Effector memory CD4-positive, alpha-beta T cell (primary cell): ENCODE data around the gene CYP27B1.

Source experiments
- DNase-seq, 3 donors: peaks; one replicate each; pipeline ENCODE4 v3.0.0-alpha.2; 2020
- H3K27ac ChIP-seq: 2 replicates; pipeline ENCODE4 v1.7.0; 2013; ENCODE audit warnings: mild to moderate bottlenecking, low read length, moderate library complexity; ENCODE audit not compliant: insufficient read depth, poor library complexity, severe bottlenecking
- H3K27me3 ChIP-seq: replicated peaks from 2 replicates; pipeline ENCODE4 v1.7.0; 2013; ENCODE audit warnings: mild to moderate bottlenecking, low read length; ENCODE audit not compliant: insufficient read depth, control insufficient read depth, poor library complexity, severe bottlenecking
- H3K36me3 ChIP-seq: 2 replicates; pipeline ENCODE4 v1.7.0; 2013; ENCODE audit warnings: mild to moderate bottlenecking, low read length, moderate library complexity; ENCODE audit not compliant: control insufficient read depth, insufficient read depth
- H3K4me1 ChIP-seq: 2 replicates; pipeline ENCODE4 v1.7.0; 2013; ENCODE audit warnings: low read length, mild to moderate bottlenecking; ENCODE audit not compliant: control insufficient read depth, insufficient read depth, poor library complexity, severe bottlenecking
- H3K4me3 ChIP-seq: 2 replicates; pipeline ENCODE4 v1.7.0; 2013; ENCODE audit warnings: low read length, low read depth, mild to moderate bottlenecking; ENCODE audit not compliant: insufficient read depth, poor library complexity, severe bottlenecking
- H3K9me3 ChIP-seq: 2 replicates; pipeline ENCODE4 v1.7.0; 2013; ENCODE audit warnings: mild to moderate bottlenecking, low read length, moderate library complexity; ENCODE audit not compliant: control insufficient read depth

CYP27B1 gene

GRCh38 chr12:57767876-57768275 lies 998 bp upstream of the CYP27B1 start:
- Histone ChIP-seq H3K36me3 (peaks cover 3% of the 10 kb centered on the region), H3K4me1 (peaks cover 31% of the 10 kb centered on the region)

DNA sequence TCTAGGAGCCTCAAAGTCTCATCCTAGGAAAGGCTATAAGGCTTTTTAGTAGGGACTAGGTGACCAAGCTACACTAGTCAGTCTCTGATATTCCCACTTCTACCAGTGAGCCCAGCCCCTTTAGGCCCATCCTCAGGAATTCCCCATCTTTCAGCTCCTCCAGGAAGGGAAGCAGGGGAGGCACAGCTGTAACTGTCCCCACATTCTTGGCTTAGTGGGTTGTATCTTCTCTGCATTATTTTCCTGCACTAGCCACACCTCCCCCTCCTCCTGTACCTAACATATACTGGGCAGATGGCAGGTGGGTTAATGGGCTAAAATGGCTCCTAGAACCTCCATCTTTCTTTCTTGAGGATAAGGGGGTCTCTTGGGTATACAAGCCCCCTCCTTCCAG lies 424 bp upstream of the CYP27B1 start:
- H3K4me3 ChIP-seq = no peak overlapping the region
- H3K4me1 ChIP-seq = peaks cover 29% of the 10 kb centered on the region
- H3K36me3 ChIP-seq = peaks cover 3% of the 10 kb centered on the region
- no peak for DNase-seq
- peaks cover 19% of the 10 kb centered on the region for H3K27me3 ChIP-seq
- H3K9me3 ChIP-seq = no peaks in the 10 kb centered on the region
- no peak overlapping the region for H3K27ac ChIP-seq

More at GRCh38 chr12:57767876-57768275, 998 bp upstream of the CYP27B1 start:
- Histone ChIP-seq H3K27me3 (peaks cover 19% of the 10 kb centered on the region), H3K4me3 (no peak overlapping the region), H3K27ac (no peak overlapping the region), H3K9me3 (no peaks in the 10 kb centered on the region)
- no peak for DNase-seq

- Histone ChIP-seq H3K4me3 (peak overlapping the region; percentile 68), H3K36me3 (peaks cover 3% of the 10 kb centered on the region), H3K27ac (no peak overlapping the region), H3K27me3 (peaks cover 19% of the 10 kb centered on the region), H3K4me1 (peaks cover 29% of the 10 kb centered on the region), H3K9me3 (no peaks in the 10 kb centered on the region)
- DNase-seq = no peak
Measured at GRCh38 chr12:57765698-57766463, 997 bp downstream of the CYP27B1 start.

GRCh38 chr12:57765003-57765697 lies 1.7 kb downstream of the CYP27B1 start:
- Histone ChIP-seq H3K27me3 (peaks cover 19% of the 10 kb centered on the region), H3K36me3 (peaks cover 3% of the 10 kb centered on the region), H3K9me3 (no peaks in the 10 kb centered on the region), H3K27ac (peak overlapping the region; percentile 7), H3K4me3 (peak overlapping the region; percentile 68), H3K4me1 (peaks cover 29% of the 10 kb centered on the region)
- peak in 1 of 3 donors; percentile 13 for DNase-seq

- H3K27ac ChIP-seq = peak overlapping the region; percentile 7
- peak overlapping the region; percentile 68 for H3K4me3 ChIP-seq
- peaks cover 19% of the 10 kb centered on the region for H3K27me3 ChIP-seq
- H3K4me1 ChIP-seq = peaks cover 29% of the 10 kb centered on the region
- DNase-seq = no peak
- H3K36me3 ChIP-seq = peaks cover 1% of the 10 kb centered on the region
- H3K9me3 ChIP-seq = no peaks in the 10 kb centered on the region
Measured at GRCh38 chr12:57764662-57765002, 2.2 kb downstream of the CYP27B1 start.

GRCh38 chr12:57763881-57764661 lies 2.8 kb downstream of the CYP27B1 start:
- peaks cover 1% of the 10 kb centered on the region for H3K36me3 ChIP-seq

GRCh38 chr12:57762463-57762862 lies 4.4 kb downstream of the CYP27B1 start:
- H3K4me3 ChIP-seq = no peak overlapping the region
- no peak overlapping the region for H3K27ac ChIP-seq
- peaks cover 19% of the 10 kb centered on the region for H3K27me3 ChIP-seq
- no peaks in the 10 kb centered on the region for H3K9me3 ChIP-seq
- DNase-seq = no peak
- H3K4me1 ChIP-seq = peaks cover 29% of the 10 kb centered on the region
- H3K36me3 ChIP-seq = peaks cover 16% of the 10 kb centered on the region

More at GRCh38 chr12:57763881-57764661, 2.8 kb downstream of the CYP27B1 start:
- no peak for DNase-seq
- H3K9me3 ChIP-seq = no peaks in the 10 kb centered on the region
- peaks cover 19% of the 10 kb centered on the region for H3K27me3 ChIP-seq
- H3K27ac ChIP-seq = no peak overlapping the region
- peak overlapping the region; percentile 68 for H3K4me3 ChIP-seq
- H3K4me1 ChIP-seq = peaks cover 29% of the 10 kb centered on the region

DNA sequence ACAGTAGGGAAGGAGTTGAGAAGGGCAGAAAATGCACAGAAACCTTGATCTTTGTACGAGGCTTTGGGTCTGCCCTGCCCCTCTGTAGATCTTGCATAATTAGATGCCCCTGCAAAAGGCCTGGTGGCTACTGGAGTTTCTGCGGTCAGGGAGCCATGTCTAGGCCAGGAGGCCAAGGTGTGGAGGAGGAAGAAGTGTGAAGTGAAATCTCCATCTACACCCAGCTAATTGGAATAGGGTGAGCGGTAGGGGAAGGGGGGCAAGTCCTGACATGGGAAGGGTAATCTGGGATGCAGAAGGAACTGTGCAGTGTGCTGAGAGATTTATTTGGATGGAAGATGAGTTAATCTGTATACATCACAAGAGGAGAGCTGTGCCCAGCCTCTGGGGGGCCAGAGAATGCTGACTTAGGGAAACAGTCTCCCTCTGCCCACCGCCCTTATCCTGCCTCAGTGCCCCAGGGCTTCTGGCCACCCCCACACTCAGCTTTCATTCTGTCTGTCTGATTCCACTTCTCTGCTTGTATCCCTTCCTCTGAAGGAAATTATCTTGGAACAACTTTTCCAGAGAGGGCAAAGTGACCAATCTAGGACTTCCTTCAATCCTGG lies 5.4 kb downstream of the CYP27B1 start:
- Histone ChIP-seq H3K27me3 (peaks cover 13% of the 10 kb centered on the region), H3K4me3 (no peak overlapping the region), H3K27ac (no peak overlapping the region), H3K9me3 (no peaks in the 10 kb centered on the region), H3K4me1 (peaks cover 30% of the 10 kb centered on the region), H3K36me3 (peaks cover 16% of the 10 kb centered on the region)
- no peak for DNase-seq

DNA sequence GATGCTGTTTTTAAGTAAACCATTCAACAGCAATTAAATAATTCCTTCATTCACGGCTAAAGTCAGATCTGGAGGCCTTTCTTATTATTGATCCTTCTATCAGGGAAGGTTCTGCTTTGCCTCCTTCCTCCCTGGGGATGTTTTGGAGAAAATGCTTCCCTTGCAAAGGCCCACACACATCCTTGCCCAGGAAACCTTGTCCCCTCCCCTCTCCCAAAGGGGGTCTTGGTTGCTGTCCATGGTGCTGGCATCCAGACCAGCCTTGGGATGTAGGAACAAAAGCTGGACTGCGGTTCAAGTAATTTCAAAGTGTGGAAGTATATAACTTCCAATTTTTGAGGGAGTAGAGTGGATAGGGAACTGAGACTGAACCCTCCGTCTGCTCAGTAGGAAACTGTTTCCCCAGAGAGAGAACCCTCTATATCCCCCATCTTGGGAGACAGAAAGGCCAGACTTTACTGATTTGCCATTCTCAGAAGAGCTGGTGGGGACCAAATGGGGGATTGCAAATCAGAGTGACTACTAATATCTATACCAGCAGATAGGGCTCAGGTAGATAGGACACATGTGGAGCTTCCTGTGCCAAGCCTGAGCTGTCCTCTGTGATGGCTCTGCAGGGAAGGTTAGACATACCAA lies 6.4 kb downstream of the CYP27B1 start:
- Histone ChIP-seq H3K36me3 (peaks cover 16% of the 10 kb centered on the region), H3K27ac (no peak overlapping the region)

More for the DNA sequence above, 6.4 kb downstream of the CYP27B1 start:
- H3K4me3 ChIP-seq = no peak overlapping the region
- H3K9me3 ChIP-seq = no peaks in the 10 kb centered on the region
- H3K4me1 ChIP-seq = peaks cover 28% of the 10 kb centered on the region
- no peak for DNase-seq
- H3K27me3 ChIP-seq = peaks cover 5% of the 10 kb centered on the region
